NCI-H146 (cell line): ENCODE results near the gene TGFBR1.
A peak's percentile ranks its signal among the peaks of the same experiment; 100 is the strongest.
"Not testable (repeated sequence)": the region's sequence is repeated elsewhere in the genome, so short reads cannot be mapped to it uniquely, and the experiment has no call there.

Experiments used
- DNase-seq: peaks from one replicate; lab custom pipeline; 2025; lab: John Stamatoyannopoulos, UW

The TGFBR1 gene

GRCh38 chr9:99076030-99076429 is 28.9 kb upstream of the TGFBR1 start:
- no peak for DNase-seq

- no peak for DNase-seq
These were observed 28.3 kb upstream of the TGFBR1 start for GRCh38 chr9:99076483-99077171.

- DNase-seq = no peak
These were observed 26.2 kb upstream of the TGFBR1 start for GRCh38 chr9:99078717-99079116.

- DNase-seq = no peak
These were observed 25.4 kb upstream of the TGFBR1 start for GRCh38 chr9:99079542-99079941.

- DNase-seq = no peak
These were observed 21.9 kb upstream of the TGFBR1 start for GRCh38 chr9:99083051-99083450.

- no peak for DNase-seq
These were observed 18.7 kb upstream of the TGFBR1 start for GRCh38 chr9:99085949-99086948.

GRCh38 chr9:99087462-99087861 is 17.5 kb upstream of the TGFBR1 start:
- no peak for DNase-seq

- DNase-seq = no peak
These were observed 14.4 kb upstream of the TGFBR1 start for GRCh38 chr9:99090336-99091130.

GRCh38 chr9:99092643-99093491 is 12.0 kb upstream of the TGFBR1 start:
- no peak for DNase-seq

GRCh38 chr9:99093492-99093791 is 11.5 kb upstream of the TGFBR1 start:
- DNase-seq = no peak

GRCh38 chr9:99095565-99095964 is 9.3 kb upstream of the TGFBR1 start:
- DNase-seq = no peak

- no peak for DNase-seq
These were observed 8.5 kb upstream of the TGFBR1 start for GRCh38 chr9:99096409-99096808.

- not testable (repeated sequence) for DNase-seq
These were observed 4.9 kb upstream of the TGFBR1 start for GRCh38 chr9:99099806-99100585.

GRCh38 chr9:99101271-99101670 is 3.6 kb upstream of the TGFBR1 start:
- no peak for DNase-seq

- no peak for DNase-seq
These were observed 3.1 kb upstream of the TGFBR1 start for GRCh38 chr9:99101812-99102211.

- no peak for DNase-seq
These were observed 1.6 kb upstream of the TGFBR1 start for GRCh38 chr9:99103054-99103895.

- DNase-seq = no peak
These were observed 933 bp upstream of the TGFBR1 start for GRCh38 chr9:99103901-99104458.

GRCh38 chr9:99105152-99106043 is 485 bp downstream of the TGFBR1 start:
- DNase-seq = peak; percentile 68

- no peak for DNase-seq
These were observed 1.1 kb downstream of the TGFBR1 start for GRCh38 chr9:99106044-99106375.
